Heart left ventricle (tissue), 13 donors: ENCODE results near the gene BFSP2.

Experiments
- CTCF ChIP-seq, 12 donors: fragments of 200-600 bp; sonication (generic) in 4 of 12; IDR thresholded peaks; one replicate each; pipeline versions ENCODE4 v1.5.0 to v1.8.0; 2018 to 2022; ENCODE audit warnings: antibody characterized with exemption in 12 of 12, mild to moderate bottlenecking in 5 of 12
- POLR2A ChIP-seq, 2 donors: fragments of 450-650 bp; IDR thresholded peaks; one replicate each; pipeline ENCODE4 v1.6.1; 2017; ENCODE audit warnings: antibody characterized with exemption in 2 of 2, mild to moderate bottlenecking in 2 of 2, moderate library complexity in 2 of 2
- donor health status: ischemic (EF 13 %, LVEDD 7.1; RV severe dilation, severe dysfunction).
- donor health status: DM: no; HTN: yes; CAD: no.
- donor health status: DM: no; HTN: no; CAD: no.
- donor health status: ischemic (EF 25% LVEDD 6.9; RV normal size, moderate dysfunction).
- donor health status: ischemic (EF 25% LVEDD 5.7; RV mildly dilated, moderate dysfunction).
- donor health status: ischemic (EF 35%, LVEDD 5.7; RV mildly dilated, moderate dysfunction).
- donor health status: nonischemic (EF 11% LVEDD 7.7; RV severe dilation, severe dysfunction).
- donor health status: DM: yes; HTN: yes; CAD: no.
- donor health status: PGD.
- donor health status: ischemic (EF 29% LVEDD 5.4; RV normal size, mild dysfunction).
- donor health status: nonischemic (EF 23%, LVEDD 6.1; RV moderate dilation, normal function).

DNA sequence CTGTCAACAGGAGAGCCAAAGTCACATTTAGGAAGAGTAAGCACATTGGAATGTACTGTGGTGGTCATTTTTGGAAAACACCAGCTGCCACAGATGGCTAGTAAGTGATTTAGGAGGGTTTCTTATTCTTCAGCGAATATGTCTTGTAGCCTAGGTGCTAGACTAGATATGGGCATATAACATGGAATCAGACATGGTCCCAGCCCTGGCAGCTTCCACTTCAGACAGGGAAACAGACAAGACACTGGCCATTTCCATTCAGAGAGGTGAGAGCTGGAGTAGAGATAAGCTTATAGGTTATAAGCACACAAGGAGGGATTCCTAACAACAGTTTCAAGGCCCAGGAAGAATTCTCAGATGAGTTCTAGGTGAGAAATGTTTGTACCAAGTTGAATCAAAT lies 28.2 kb upstream of the BFSP2 start:
- TF ChIP-seq CTCF (IDR thresholded peaks at IDR 0.05) (no peak), POLR2A (IDR thresholded peaks at IDR 0.05) (no peak)
